HG03103 (cell line): ENCODE measurements around the gene FAM168A.

Experiments
- ATAC-seq: cut with Tn5 transposase; IDR thresholded peaks from one replicate; pipeline ENCODE4 v1.9.1; 2021; ENCODE audit warnings: low read depth; ENCODE audit not compliant: unreplicated experiment

FAM168A gene

GRCh38 chr11:73524774-73525173, 73.1 kb downstream of the FAM168A start:
- ATAC-seq, result no peak

GRCh38 chr11:73521621-73522020, 76.3 kb downstream of the FAM168A start:
- ATAC-seq, result no peak

- ATAC-seq, result no peak
Observed at GRCh38 chr11:73520353-73521061, 77.4 kb downstream of the FAM168A start.

- ATAC-seq, result no peak
Observed at GRCh38 chr11:73519266-73519665, 78.6 kb downstream of the FAM168A start.

- ATAC-seq, result no peak
Observed at GRCh38 chr11:73518195-73518594, 79.7 kb downstream of the FAM168A start.

GRCh38 chr11:73516080-73516479, 81.8 kb downstream of the FAM168A start:
- no peak for ATAC-seq

- ATAC-seq, result no peak
Observed at GRCh38 chr11:73513707-73514106, 84.2 kb downstream of the FAM168A start.

GRCh38 chr11:73510877-73511276, 87.0 kb downstream of the FAM168A start:
- no peak for ATAC-seq

GRCh38 chr11:73510106-73510505, 87.8 kb downstream of the FAM168A start:
- no peak for ATAC-seq

GRCh38 chr11:73509188-73509587, 88.7 kb downstream of the FAM168A start:
- ATAC-seq, result no peak

- no peak for ATAC-seq
Observed at GRCh38 chr11:73508243-73509176, 89.4 kb downstream of the FAM168A start.

GRCh38 chr11:73507086-73507485, 90.8 kb downstream of the FAM168A start:
- no peak for ATAC-seq

GRCh38 chr11:73506038-73506437, 91.9 kb downstream of the FAM168A start:
- ATAC-seq, result no peak

GRCh38 chr11:73498343-73498742, 99.6 kb downstream of the FAM168A start:
- ATAC-seq, result no peak

- no peak for ATAC-seq
Observed at GRCh38 chr11:73496134-73496533, 101.8 kb downstream of the FAM168A start.

- no peak for ATAC-seq
Observed at GRCh38 chr11:73495731-73496130, 102.2 kb downstream of the FAM168A start.

GRCh38 chr11:73493956-73494598, 103.8 kb downstream of the FAM168A start:
- ATAC-seq, result no peak

- no peak for ATAC-seq
Observed at GRCh38 chr11:73481626-73482025, 116.3 kb downstream of the FAM168A start.

GRCh38 chr11:73480677-73481076, 117.2 kb downstream of the FAM168A start:
- ATAC-seq, result no peak

GRCh38 chr11:73478737-73479347, 119.1 kb downstream of the FAM168A start:
- no peak for ATAC-seq

- no peak for ATAC-seq
Observed at GRCh38 chr11:73477518-73477917, 120.4 kb downstream of the FAM168A start.
